Measurements from ENCODE around the gene PID1.

The PID1 gene

GRCh38 chr2:229160984-229161383, 110.1 kb downstream of the PID1 start:
- TF ChIP-seq, protein P1, sequence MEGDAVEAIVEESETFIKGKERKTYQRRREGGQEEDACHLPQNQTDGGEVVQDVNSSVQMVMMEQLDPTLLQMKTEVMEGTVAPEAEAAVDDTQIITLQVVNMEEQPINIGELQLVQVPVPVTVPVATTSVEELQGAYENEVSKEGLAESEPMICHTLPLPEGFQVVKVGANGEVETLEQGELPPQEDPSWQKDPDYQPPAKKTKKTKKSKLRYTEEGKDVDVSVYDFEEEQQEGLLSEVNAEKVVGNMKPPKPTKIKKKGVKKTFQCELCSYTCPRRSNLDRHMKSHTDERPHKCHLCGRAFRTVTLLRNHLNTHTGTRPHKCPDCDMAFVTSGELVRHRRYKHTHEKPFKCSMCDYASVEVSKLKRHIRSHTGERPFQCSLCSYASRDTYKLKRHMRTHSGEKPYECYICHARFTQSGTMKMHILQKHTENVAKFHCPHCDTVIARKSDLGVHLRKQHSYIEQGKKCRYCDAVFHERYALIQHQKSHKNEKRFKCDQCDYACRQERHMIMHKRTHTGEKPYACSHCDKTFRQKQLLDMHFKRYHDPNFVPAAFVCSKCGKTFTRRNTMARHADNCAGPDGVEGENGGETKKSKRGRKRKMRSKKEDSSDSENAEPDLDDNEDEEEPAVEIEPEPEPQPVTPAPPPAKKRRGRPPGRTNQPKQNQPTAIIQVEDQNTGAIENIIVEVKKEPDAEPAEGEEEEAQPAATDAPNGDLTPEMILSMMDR (conservative IDR thresholded peaks at IDR 0.05) = no peak
- H3K27ac ChIP-seq = no peak overlapping the region

- H3K27ac ChIP-seq = no peak overlapping the region
- TF ChIP-seq, protein P1 (conservative IDR thresholded peaks at IDR 0.05) = no peak
Measured at GRCh38 chr2:229160180-229160579, 110.9 kb downstream of the PID1 start.

DNA sequence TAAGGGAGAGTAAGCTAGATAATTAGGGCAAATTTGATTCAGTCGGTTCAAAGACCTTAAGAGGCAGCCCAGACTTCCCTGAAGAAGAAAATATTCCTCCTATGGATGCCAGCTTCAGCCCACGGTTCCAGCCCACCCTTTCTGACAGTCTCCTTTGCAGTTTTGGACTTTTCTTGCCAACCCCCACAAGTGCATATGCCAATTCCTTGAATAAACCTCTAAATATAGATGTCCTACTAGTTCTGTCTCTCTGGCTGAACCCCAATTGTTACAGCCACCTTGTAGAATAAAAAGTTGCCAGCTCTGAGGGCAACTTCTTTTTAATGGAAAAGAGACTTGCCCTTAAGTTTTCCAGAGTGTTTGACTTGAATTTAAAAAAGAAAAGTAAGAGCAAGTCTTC, 111.7 kb downstream of the PID1 start:
- no peak overlapping the region for H3K27ac ChIP-seq
- TF ChIP-seq, protein P1 (conservative IDR thresholded peaks at IDR 0.05) = no peak

- TF ChIP-seq, protein P1 (conservative IDR thresholded peaks at IDR 0.05) = no peak
- H3K27ac ChIP-seq = no peak overlapping the region
Measured at GRCh38 chr2:229154381-229154780, 116.7 kb downstream of the PID1 start.

DNA sequence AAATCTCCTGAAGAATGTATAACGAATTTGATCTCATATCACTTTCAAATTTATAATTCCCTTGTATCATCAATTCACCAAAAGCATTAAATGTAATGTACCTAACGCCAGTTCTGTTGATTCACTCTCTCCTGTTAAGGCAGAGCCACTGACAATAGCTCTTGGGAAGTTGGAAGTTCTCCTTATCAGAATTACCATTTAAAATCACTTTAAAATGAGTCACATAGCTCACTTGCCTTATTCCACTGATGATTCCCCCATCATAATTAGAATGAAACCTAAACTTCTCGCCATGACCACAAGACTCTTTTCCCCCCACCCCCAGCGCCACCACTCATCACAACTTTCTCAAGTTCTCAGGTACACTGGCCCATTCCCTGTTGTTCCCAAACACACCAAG, 117.1 kb downstream of the PID1 start:
- TF ChIP-seq, protein P1 (conservative IDR thresholded peaks at IDR 0.05) = no peak
- no peak overlapping the region for H3K27ac ChIP-seq

DNA sequence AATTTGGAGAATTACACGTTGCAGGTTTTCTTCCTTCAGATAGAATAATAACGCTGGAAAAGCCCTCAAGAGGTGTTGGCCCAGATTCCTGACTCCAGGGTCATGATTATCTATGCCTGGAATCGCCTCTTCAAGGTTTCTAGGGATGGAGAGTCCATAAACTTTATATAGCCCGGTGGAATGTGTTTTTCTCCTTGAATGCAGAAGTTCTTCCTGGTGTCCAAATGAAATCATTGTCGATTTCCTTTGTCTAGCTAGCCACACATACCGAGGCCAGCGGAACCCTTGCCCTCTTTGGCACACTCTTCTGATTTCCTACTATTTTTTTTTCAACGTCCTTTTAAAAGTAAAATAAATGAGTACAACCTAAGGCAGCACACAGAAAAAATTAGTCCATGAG, 117.8 kb downstream of the PID1 start:
- no peak overlapping the region for H3K27ac ChIP-seq
- TF ChIP-seq, protein P1 (conservative IDR thresholded peaks at IDR 0.05) = no peak

DNA sequence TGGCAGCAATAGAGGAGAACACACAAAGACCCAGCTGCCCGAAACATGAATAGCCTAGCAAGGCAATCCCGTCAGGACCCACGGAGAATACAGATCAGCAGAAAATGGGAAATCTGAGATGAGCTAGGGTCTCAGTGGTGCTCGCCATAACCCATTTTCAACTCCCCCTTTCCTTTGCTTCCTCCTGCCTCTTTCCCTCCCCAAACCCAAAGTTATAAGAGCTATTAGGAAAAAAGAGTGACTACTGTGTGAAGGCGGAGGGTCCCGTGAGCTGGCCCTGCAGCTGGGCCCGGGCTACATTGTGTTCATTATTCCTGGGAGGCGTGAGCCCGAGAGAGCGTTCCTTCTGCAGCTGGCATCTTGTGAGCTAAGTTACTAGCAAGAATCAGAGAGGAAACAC, 118.4 kb downstream of the PID1 start:
- TF ChIP-seq, protein P1 (conservative IDR thresholded peaks at IDR 0.05) = no peak
- no peak overlapping the region for H3K27ac ChIP-seq

GRCh38 chr2:229150317-229150716, 120.8 kb downstream of the PID1 start:
- H3K27ac ChIP-seq = no peak overlapping the region
- TF ChIP-seq, protein P1 (conservative IDR thresholded peaks at IDR 0.05) = no peak
